Liver (tissue), 3 donors: Measurements from ENCODE around the gene TIGIT.

Source experiments
- ATF3 ChIP-seq: IDR thresholded peaks from 2 replicates; pipeline ENCODE4 v1.6.1; 2016; ENCODE audit warnings: antibody characterized with exemption
- CTCF ChIP-seq: fragments of 150-350 bp; IDR thresholded peaks from 2 replicates; pipeline ENCODE4 v1.5.1; 2017; ENCODE audit warnings: improper control_type of control experiment, low read depth, low read length; ENCODE audit not compliant: missing input control
- GABPA ChIP-seq, 2 donors: IDR thresholded peaks in 1 of 2; conservative IDR thresholded peaks in 1 of 2; 2 replicates each; pipeline ENCODE4 v1.6.1; 2016; ENCODE audit warnings: antibody characterized with exemption in 2 of 2, mild to moderate bottlenecking in 1 of 2, moderate library complexity in 1 of 2
- HNF4A ChIP-seq, 2 donors: conservative IDR thresholded peaks; 2 replicates each; pipeline ENCODE4 v1.6.1; 2016; ENCODE audit warnings: antibody characterized with exemption in 2 of 2, mild to moderate bottlenecking in 2 of 2
- JUND ChIP-seq, 2 donors: IDR thresholded peaks; 2 replicates each; pipeline ENCODE4 v1.6.1; 2016; ENCODE audit warnings: antibody characterized with exemption in 2 of 2
- MAX ChIP-seq: IDR thresholded peaks from 2 replicates; pipeline ENCODE4 v1.6.1; 2016; ENCODE audit warnings: antibody characterized with exemption
- REST ChIP-seq: IDR thresholded peaks from 2 replicates; pipeline ENCODE4 v1.6.1; 2016; ENCODE audit warnings: antibody characterized with exemption, mild to moderate bottlenecking
- TAF1 ChIP-seq: conservative IDR thresholded peaks from 2 replicates; pipeline ENCODE4 v1.6.1; 2016; ENCODE audit warnings: antibody characterized with exemption, mild to moderate bottlenecking
- donor health status: healthy.
- donor health status: healthy.

GRCh38 chr3:114331007-114331406 lies 37.2 kb downstream of the TIGIT start:
- no peak for TF ChIP-seq CTCF
- TF ChIP-seq GABPA (IDR thresholded peaks at IDR 0.05 in 1 of 2, conservative IDR thresholded peaks at IDR 0.05 in 1 of 2), result no peak
- no peak for TF ChIP-seq JUND (IDR thresholded peaks at IDR 0.05)
- TF ChIP-seq TAF1, result no peak
- TF ChIP-seq REST, result no peak
- peak; percentile 66 to 88 for TF ChIP-seq HNF4A (conservative IDR thresholded peaks at IDR 0.05)
- no peak for TF ChIP-seq MAX
- TF ChIP-seq ATF3, result no peak
